WERI-Rb-1 (cell line): ENCODE measurements around the gene ABCD1.

Experiments used
- DNase-seq: peaks from one replicate; pipeline ENCODE4 v3.0.0-alpha.2; 2020
- H3K27ac ChIP-seq: fragments of 250-450 bp; sonication (Bioruptor Pico); 2 replicates; pipeline ENCODE4 v1.5.1; 2020; ENCODE audit warnings: mild to moderate bottlenecking, moderate library complexity
- H3K27me3 ChIP-seq: fragments of 250-450 bp; sonication (Bioruptor Pico); 2 replicates; pipeline ENCODE4 v1.5.1; 2021; ENCODE audit warnings: mild to moderate bottlenecking, low read depth, moderate library complexity; ENCODE audit not compliant: insufficient read depth, severe bottlenecking
- H3K36me3 ChIP-seq: fragments of 250-450 bp; sonication (Bioruptor Pico); 2 replicates; pipeline ENCODE4 v1.5.1; 2020; ENCODE audit warnings: mild to moderate bottlenecking, moderate library complexity
- H3K4me3 ChIP-seq: 2 replicates; pipeline ENCODE4 v1.5.1; 2011; ENCODE audit warnings: low read depth, mild to moderate bottlenecking, control low read depth, low read length
- H3K9me3 ChIP-seq: fragments of 250-450 bp; sonication (Bioruptor Pico); 2 replicates; pipeline ENCODE4 v1.5.1; 2021; ENCODE audit warnings: mild to moderate bottlenecking, moderate library complexity; ENCODE audit not compliant: severe bottlenecking
- TF ChIP-seq, protein P1 (sequence below): IDR thresholded peaks from 2 replicates; pipeline ENCODE4 v1.5.1; 2011; ENCODE audit warnings: low read depth, mild to moderate bottlenecking, control low read depth, inconsistent platforms, low read length

Gene ABCD1

DNA sequence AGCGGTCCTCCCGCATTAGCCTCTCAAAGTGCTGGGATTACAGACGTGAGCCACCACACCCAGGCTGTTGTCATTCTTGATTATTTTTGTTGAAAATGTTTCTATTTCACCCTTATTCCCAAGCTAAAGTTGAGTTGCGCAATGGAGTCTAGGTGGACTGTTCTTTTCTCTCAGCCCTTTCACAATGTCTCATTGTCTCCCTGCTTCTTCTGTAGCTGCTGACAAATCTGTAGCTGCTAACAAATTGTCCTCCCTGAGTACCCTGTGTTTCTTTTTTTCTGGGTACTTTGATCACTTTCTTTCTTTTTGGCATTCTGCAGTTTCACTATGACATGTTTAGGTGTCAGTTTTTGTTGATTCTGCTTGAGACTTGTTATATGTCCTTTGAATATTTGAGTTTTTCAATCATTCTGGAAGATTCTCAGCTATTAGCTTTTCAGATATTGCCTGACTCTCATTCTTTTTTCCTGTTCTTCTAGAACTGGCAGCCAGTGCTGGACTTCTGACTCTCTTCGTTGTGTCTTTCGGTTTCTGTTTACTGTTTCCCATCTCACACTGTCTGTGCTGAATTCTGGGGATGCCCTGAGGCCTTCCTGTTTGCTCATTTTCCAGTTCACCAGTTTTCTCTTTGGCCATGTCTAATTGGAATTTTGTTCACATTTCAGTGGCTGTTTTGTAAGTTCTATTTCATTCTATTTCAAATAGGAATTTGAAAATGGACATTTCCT lies 6.6 kb downstream of the ABCD1 start:
- H3K9me3 ChIP-seq: no peaks in the 10 kb centered on the region
- no peak for DNase-seq
- H3K27me3 ChIP-seq: peaks cover 9% of the 10 kb centered on the region
- no peak overlapping the region for H3K4me3 ChIP-seq
- no peak overlapping the region for H3K27ac ChIP-seq
- TF ChIP-seq, protein P1, sequence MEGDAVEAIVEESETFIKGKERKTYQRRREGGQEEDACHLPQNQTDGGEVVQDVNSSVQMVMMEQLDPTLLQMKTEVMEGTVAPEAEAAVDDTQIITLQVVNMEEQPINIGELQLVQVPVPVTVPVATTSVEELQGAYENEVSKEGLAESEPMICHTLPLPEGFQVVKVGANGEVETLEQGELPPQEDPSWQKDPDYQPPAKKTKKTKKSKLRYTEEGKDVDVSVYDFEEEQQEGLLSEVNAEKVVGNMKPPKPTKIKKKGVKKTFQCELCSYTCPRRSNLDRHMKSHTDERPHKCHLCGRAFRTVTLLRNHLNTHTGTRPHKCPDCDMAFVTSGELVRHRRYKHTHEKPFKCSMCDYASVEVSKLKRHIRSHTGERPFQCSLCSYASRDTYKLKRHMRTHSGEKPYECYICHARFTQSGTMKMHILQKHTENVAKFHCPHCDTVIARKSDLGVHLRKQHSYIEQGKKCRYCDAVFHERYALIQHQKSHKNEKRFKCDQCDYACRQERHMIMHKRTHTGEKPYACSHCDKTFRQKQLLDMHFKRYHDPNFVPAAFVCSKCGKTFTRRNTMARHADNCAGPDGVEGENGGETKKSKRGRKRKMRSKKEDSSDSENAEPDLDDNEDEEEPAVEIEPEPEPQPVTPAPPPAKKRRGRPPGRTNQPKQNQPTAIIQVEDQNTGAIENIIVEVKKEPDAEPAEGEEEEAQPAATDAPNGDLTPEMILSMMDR: no peak
- H3K36me3 ChIP-seq: peaks cover 21% of the 10 kb centered on the region

DNA sequence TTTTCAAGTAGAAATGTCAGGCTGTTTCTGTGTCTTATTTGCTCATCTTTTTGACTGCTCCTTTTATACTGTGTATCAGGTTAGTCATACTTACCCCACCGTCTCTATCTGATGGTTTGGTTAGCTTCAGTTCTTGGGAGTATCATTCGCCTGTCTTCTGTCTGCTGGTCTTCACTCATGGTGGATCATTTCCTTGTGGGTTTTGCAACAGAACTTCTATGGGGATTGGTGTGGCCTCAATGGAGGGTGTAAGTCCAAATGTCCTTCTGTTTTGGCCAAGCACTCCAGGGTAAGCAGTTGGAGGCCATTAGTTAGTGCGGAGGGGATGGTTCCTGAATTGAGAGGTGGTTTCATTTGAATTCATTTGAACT lies 7.2 kb downstream of the ABCD1 start:
- no peak for DNase-seq
- Histone ChIP-seq H3K4me3 (no peak overlapping the region), H3K27ac (no peak overlapping the region), H3K9me3 (no peaks in the 10 kb centered on the region), H3K27me3 (peaks cover 6% of the 10 kb centered on the region), H3K36me3 (peaks cover 22% of the 10 kb centered on the region)
- TF ChIP-seq, protein P1: no peak

DNA sequence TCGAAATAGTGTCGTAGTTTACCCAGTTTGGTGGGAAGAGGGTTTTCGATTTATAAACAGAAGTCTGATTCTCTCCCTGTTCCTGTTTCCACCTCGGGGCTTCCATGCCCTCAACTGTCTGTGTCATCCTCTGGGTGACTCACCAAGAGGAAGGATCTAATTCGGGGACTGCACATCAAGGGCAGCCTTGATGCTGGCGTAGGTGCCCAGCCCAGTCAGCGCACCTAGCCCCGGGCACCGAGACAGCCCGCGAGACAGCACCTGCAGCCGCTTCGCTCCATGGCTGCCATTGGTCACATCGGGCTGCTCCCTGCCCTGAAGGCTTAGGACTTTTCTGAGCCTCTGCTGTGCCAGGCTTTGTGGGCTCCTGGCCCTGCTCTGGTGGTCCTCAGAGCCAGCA lies 7.7 kb downstream of the ABCD1 start:
- DNase-seq: no peak
- Histone ChIP-seq H3K36me3 (peaks cover 28% of the 10 kb centered on the region), H3K4me3 (no peak overlapping the region), H3K9me3 (no peaks in the 10 kb centered on the region), H3K27ac (no peak overlapping the region), H3K27me3 (peaks cover 6% of the 10 kb centered on the region)
- TF ChIP-seq, protein P1: no peak

DNA sequence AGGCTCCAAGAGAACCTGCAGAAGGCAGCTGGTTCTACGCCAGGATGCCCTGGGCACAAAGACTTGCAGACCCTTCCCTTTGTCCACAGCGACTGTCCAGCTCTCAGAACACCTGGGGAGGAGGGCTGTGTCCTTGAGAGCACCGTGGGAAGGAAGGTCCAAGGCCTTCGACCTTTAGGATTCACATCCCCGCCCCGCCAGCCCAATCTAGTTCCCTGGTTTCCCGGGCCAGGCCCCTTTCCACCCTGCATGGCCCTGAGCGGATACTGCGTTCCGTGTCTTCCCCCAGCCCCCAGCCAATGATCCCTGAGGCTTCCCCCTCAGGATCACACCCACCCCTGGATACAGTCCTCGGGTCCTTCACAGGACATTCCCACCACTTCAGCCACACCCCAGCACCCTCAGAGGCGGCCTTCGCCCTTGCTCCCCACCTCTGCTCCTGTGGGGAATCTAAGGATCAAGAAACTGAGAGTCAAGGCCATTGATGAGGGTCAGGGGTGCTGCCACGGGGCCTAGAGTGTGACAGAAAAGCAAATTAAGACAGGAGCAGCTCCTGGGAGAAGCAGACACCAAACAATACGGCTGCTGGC lies 9.1 kb downstream of the ABCD1 start:
- TF ChIP-seq, protein P1: no peak
- H3K27ac ChIP-seq: no peak overlapping the region
- H3K9me3 ChIP-seq: no peaks in the 10 kb centered on the region
- H3K27me3 ChIP-seq: peaks cover 8% of the 10 kb centered on the region
- H3K4me3 ChIP-seq: no peak overlapping the region
- DNase-seq: no peak
- H3K36me3 ChIP-seq: peaks cover 28% of the 10 kb centered on the region

DNA sequence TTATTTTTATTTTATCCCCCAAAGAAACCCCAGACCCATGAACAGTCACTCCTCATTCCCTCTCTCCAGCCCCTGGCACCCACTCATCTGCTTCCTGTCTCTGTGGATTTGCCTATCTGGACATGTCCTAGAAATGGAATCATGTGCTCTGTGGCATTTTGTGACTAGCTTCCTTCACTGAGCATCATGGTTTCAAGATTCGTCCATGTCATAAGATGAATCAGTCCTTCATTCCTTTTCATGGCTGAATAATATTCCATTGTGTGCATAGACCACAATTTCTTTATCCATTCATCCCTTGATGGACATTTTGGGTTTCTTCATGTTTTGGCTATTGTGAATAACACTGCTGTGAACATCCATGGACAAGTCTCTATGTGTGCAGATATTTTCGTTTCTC lies 10.2 kb downstream of the ABCD1 start:
- TF ChIP-seq, protein P1: no peak
- H3K36me3 ChIP-seq: peaks cover 24% of the 10 kb centered on the region
- no peak overlapping the region for H3K27ac ChIP-seq
- no peak for DNase-seq
- peaks cover 11% of the 10 kb centered on the region for H3K27me3 ChIP-seq
- no peak overlapping the region for H3K4me3 ChIP-seq
- no peaks in the 10 kb centered on the region for H3K9me3 ChIP-seq
